Erythroblast (primary cell): Measurements from ENCODE around the gene COL25A1.
A peak's percentile ranks its signal among the peaks of the same experiment; 100 is the strongest.

Experiments
- DNase-seq, 2 experiments: peaks; one replicate each; lab custom pipeline; 2025; lab: John Stamatoyannopoulos, UW
- GATA1 ChIP-seq: IDR thresholded peaks from 2 replicates; pipeline ENCODE4 v1.6.1; 2011; ENCODE audit warnings: low read depth, mild to moderate bottlenecking, control low read depth, low read length, moderate library complexity
- POLR2A ChIP-seq: IDR thresholded peaks from 2 replicates; pipeline ENCODE4 v1.6.1; 2011; ENCODE audit warnings: mild to moderate bottlenecking, low read length

Gene COL25A1

GRCh38 chr4:109313168-109314133, 11.0 kb upstream of the COL25A1 start:
- DNase-seq = no peak
- TF ChIP-seq GATA1 = no peak
- no peak for TF ChIP-seq POLR2A

- TF ChIP-seq GATA1 = no peak
- DNase-seq = no peak
These were observed 660 bp upstream of the COL25A1 start for GRCh38 chr4:109303140-109303496.

GRCh38 chr4:109301651-109302360, 652 bp downstream of the COL25A1 start:
- no peak for DNase-seq
- TF ChIP-seq POLR2A = no peak
- TF ChIP-seq GATA1 = no peak

- TF ChIP-seq POLR2A = no peak
- TF ChIP-seq GATA1 = no peak
- no peak for DNase-seq
These were observed 4.0 kb downstream of the COL25A1 start for GRCh38 chr4:109298279-109299010.

- TF ChIP-seq POLR2A = no peak
- TF ChIP-seq GATA1 = no peak
- DNase-seq = no peak
These were observed 5.9 kb downstream of the COL25A1 start for GRCh38 chr4:109296527-109296926.

GRCh38 chr4:109295081-109295480, 7.4 kb downstream of the COL25A1 start:
- DNase-seq = no peak
- TF ChIP-seq POLR2A (no peak), GATA1 (no peak)

- TF ChIP-seq GATA1 (no peak), POLR2A (no peak)
- no peak for DNase-seq
These were observed 7.9 kb downstream of the COL25A1 start for GRCh38 chr4:109294468-109295020.

- TF ChIP-seq POLR2A (no peak), GATA1 (no peak)
- peak; percentile 23 to 40 for DNase-seq
These were observed 8.5 kb downstream of the COL25A1 start for GRCh38 chr4:109294006-109294405.

GRCh38 chr4:109291707-109292238, 10.7 kb downstream of the COL25A1 start:
- TF ChIP-seq POLR2A (no peak), GATA1 (no peak)
- no peak for DNase-seq

GRCh38 chr4:109290918-109291317, 11.5 kb downstream of the COL25A1 start:
- DNase-seq = peak in 1 of 2 experiments; percentile 9
- TF ChIP-seq POLR2A (no peak), GATA1 (no peak)

GRCh38 chr4:109278594-109279031, 23.8 kb downstream of the COL25A1 start:
- DNase-seq = no peak
- no peak for TF ChIP-seq GATA1
- no peak for TF ChIP-seq POLR2A

- TF ChIP-seq POLR2A (no peak), GATA1 (no peak)
- DNase-seq = no peak
These were observed 25.9 kb downstream of the COL25A1 start for GRCh38 chr4:109276482-109277095.
